CD4-positive, alpha-beta T cell (primary cell): Measurements from ENCODE around the gene MAP2K3. TPM values are rescaled to one million over a fixed set of nuclear protein-coding genes. Genes with fewer than 3 reads are reported as not detected.

Source experiments
- ATAC-seq: fragments of 200-7000 bp; cut with Tn5 transposase; one replicate; pipeline ENCODE4 v1.10.0; 2022; ENCODE audit warnings: mild to moderate bottlenecking; ENCODE audit not compliant: poor library complexity
- CTCF ChIA-PET: fragments of 350-600 bp; sonication (Branson Sonifier 250); formaldehyde crosslinking; loops from one replicate; lab custom pipeline; 2021; ENCODE audit warnings: antibody characterized with exemption, inconsistent platforms; lab: Charles Lee
- POLR2A ChIA-PET: fragments of 350-600 bp; sonication (Branson Sonifier 250); formaldehyde crosslinking; loops from one replicate; lab custom pipeline; 2021; ENCODE audit warnings: antibody characterized with exemption, inconsistent platforms; lab: Charles Lee
- DNase-seq, 14 experiments: peaks; one replicate each; pipeline ENCODE4 v3.0.0-alpha.2; 2013 to 2020; ENCODE audit warnings: mixed read lengths in 2 of 14
- H3K27ac ChIP-seq, 2 donors: one replicate each; pipeline versions ENCODE4 v1.5.1 to v1.7.0; 2013; ENCODE audit warnings: low read length in 2 of 2, low read depth in 1 of 2, mild to moderate bottlenecking in 1 of 2
- H3K27me3 ChIP-seq, 2 experiments: 1 replicate in 1 of 2; 2 replicates in 1 of 2; pipeline versions ENCODE4 v1.6.1 to v1.7.0; 2013; ENCODE audit warnings: low read length in 2 of 2, control low read depth in 1 of 2, mild to moderate bottlenecking in 1 of 2, moderate library complexity in 1 of 2; ENCODE audit not compliant: insufficient read depth in 2 of 2, control insufficient read depth in 1 of 2
- H3K36me3 ChIP-seq: one replicate; pipeline ENCODE4 v1.6.1; 2013; ENCODE audit warnings: low read length, control low read depth; ENCODE audit not compliant: insufficient read depth
- H3K4me1 ChIP-seq: one replicate; pipeline ENCODE4 v1.6.1; 2013; ENCODE audit warnings: low read length, control low read depth; ENCODE audit not compliant: insufficient read depth
- H3K4me3 ChIP-seq: one replicate; pipeline ENCODE4 v1.5.1; 2013; ENCODE audit warnings: mild to moderate bottlenecking, low read length, moderate library complexity
- H3K9me3 ChIP-seq, 2 experiments: 1 replicate in 1 of 2; 2 replicates in 1 of 2; pipeline versions ENCODE4 v1.6.1 to v1.7.0; 2013; ENCODE audit warnings: low read length in 2 of 2, mild to moderate bottlenecking in 2 of 2, control low read depth in 1 of 2, moderate library complexity in 1 of 2; ENCODE audit not compliant: control insufficient read depth in 1 of 2, insufficient read depth in 1 of 2
- H3K27ac Mint-ChIP-seq: one replicate; pipeline ENCODE4 v1.8.0; 2020; ENCODE audit warnings: mixed read lengths
- H3K27me3 Mint-ChIP-seq: one replicate; pipeline ENCODE4 v1.8.0; 2021; ENCODE audit warnings: mixed read lengths
- H3K36me3 Mint-ChIP-seq: one replicate; pipeline ENCODE4 v1.8.0; 2021; ENCODE audit warnings: low read depth, mixed read lengths
- H3K4me1 Mint-ChIP-seq: one replicate; pipeline ENCODE4 v1.8.0; 2021; ENCODE audit warnings: low read depth, mixed read lengths
- H3K4me3 Mint-ChIP-seq: one replicate; pipeline ENCODE4 v1.8.0; 2020; ENCODE audit warnings: mild to moderate bottlenecking, mixed read lengths
- H3K9me3 Mint-ChIP-seq: one replicate; pipeline ENCODE4 v1.8.0; 2020; ENCODE audit warnings: mixed read lengths
- CTCF ChIP-seq: fragments of 200-600 bp; IDR thresholded peaks from one replicate; pipeline ENCODE4 v1.8.0; 2022; ENCODE audit warnings: antibody characterized with exemption, mild to moderate bottlenecking
- intact Hi-C, 2 experiments: fragments of 100-400 bp; cut with DNase I in 1 of 2; cut with micrococcal nuclease in 1 of 2; formaldehyde crosslinking; loops; one replicate each; pipeline versions ENCODE4 v1.15.1 to v1.9.0; 2023 to 2025; cut with DNase I, micrococcal nuclease
- total RNA-seq, 174 experiments: library from RNA in 2 of 174; stranded (reverse) in 2 of 174; gene quantifications; one replicate each; pipeline ENCODE4 v1.2.3 and lab custom pipeline; 2021 to 2026

Gene MAP2K3
- total RNA-seq, 2 experiments from 2014 or later: 36.8 to 38.5 TPM

DNA sequence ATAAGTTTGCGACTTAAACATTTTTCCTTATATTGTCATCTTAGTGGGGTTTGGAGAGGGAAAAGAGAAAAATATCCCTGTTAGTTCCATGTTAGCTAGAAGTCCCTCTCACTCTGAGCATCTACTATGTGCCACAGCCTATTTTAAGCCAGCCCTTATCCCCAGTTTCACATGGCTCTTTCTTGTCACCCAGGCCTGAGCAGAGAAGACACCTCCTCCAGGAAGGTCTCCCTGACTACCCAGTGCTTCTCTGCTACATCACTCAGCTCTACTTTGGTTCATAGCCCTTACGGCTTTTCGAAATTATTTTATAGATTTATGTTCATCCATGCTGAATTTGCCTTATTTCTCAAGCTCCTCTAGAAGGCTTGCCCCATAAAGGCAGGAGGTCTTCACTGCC is 7.2 kb upstream of the MAP2K3 start:
- DNase-seq (no peak), ATAC-seq (no peak)
- no peaks in the 10 kb centered on the region for H3K9me3 ChIP-seq
- H3K4me3 ChIP-seq: no peak overlapping the region
- ChIA-PET CTCF (interaction anchor here (1.2 to 2.7 kb wide), 4 partner anchors 151 to 236 kb away, joined by 3 to 12 read pairs (median 4); partner anchors contain the start of gene DHRS7B), POLR2A (interaction anchor here (1.5 to 5.4 kb wide), 7 partner anchors 8 to 234 kb away, joined by 3 to 36 read pairs (median 7); partner anchors contain the start of genes DHRS7B, NATD1 and USP22)
- H3K4me1 ChIP-seq: peaks cover 54% of the 10 kb centered on the region
- TF ChIP-seq CTCF: no peak
- Mint-ChIP-seq H3K9me3 (no peaks in the 10 kb centered on the region), H3K27me3 (no peaks in the 10 kb centered on the region), H3K4me3 (peak overlapping the region; percentile 58), H3K36me3 (no peaks in the 10 kb centered on the region), H3K4me1 (peaks cover 48% of the 10 kb centered on the region), H3K27ac (peak overlapping the region; percentile 39)
- intact Hi-C loops: loop anchor here in 1 of 2 experiments (5.0 kb wide), 1 partner anchor 65 kb away; the partner anchor contains the start of gene TMEM11
- H3K27ac ChIP-seq: no peak overlapping the region
- H3K36me3 ChIP-seq: no peaks in the 10 kb centered on the region
- H3K27me3 ChIP-seq: no peaks in the 10 kb centered on the region

- peaks cover 64% of the 10 kb centered on the region for H3K4me1 ChIP-seq
- TF ChIP-seq CTCF: no peak
- peak overlapping the region; percentile 83 for H3K27ac Mint-ChIP-seq
- H3K36me3 ChIP-seq: no peaks in the 10 kb centered on the region
- H3K27ac ChIP-seq: peak overlapping the region; percentile 39 to 58
- peaks cover 55% of the 10 kb centered on the region for H3K4me1 Mint-ChIP-seq
- H3K27me3 ChIP-seq: no peaks in the 10 kb centered on the region
- H3K4me3 Mint-ChIP-seq: peak overlapping the region; percentile 64
- H3K4me3 ChIP-seq: no peak overlapping the region
- H3K9me3 Mint-ChIP-seq: no peaks in the 10 kb centered on the region
- peak; percentile 50 for ATAC-seq
- POLR2A ChIA-PET: interaction anchor here (0.8 to 5.4 kb wide), 6 partner anchors 9 to 235 kb away, joined by 3 to 36 read pairs (median 3); partner anchors contain the start of genes DHRS7B and USP22
- H3K36me3 Mint-ChIP-seq: no peaks in the 10 kb centered on the region
- intact Hi-C loops: loop anchor here (1.0 to 5.0 kb wide), 4 partner anchors 10 to 160 kb away; partner anchors contain the start of genes DHRS7B (in 1 of the 2) and TMEM11 (in 1 of the 2)
- no peaks in the 10 kb centered on the region for H3K9me3 ChIP-seq
- CTCF ChIA-PET: interaction anchor here (0.6 to 2.9 kb wide), 8 partner anchors 10 to 234 kb away, joined by 3 to 28 read pairs (median 11); partner anchors contain the start of gene TMEM11
- no peaks in the 10 kb centered on the region for H3K27me3 Mint-ChIP-seq
- peak in 10 of 14 experiments; percentile 40 to 88 (median 64) for DNase-seq
Observed at GRCh38 chr17:21278450-21279197, 5.9 kb upstream of the MAP2K3 start.

- no peak overlapping the region for H3K4me3 ChIP-seq
- Mint-ChIP-seq H3K4me1 (peaks cover 55% of the 10 kb centered on the region), H3K27ac (peak overlapping the region; percentile 83), H3K4me3 (peak overlapping the region; percentile 64), H3K9me3 (no peaks in the 10 kb centered on the region), H3K27me3 (no peaks in the 10 kb centered on the region), H3K36me3 (no peaks in the 10 kb centered on the region)
- no peaks in the 10 kb centered on the region for H3K27me3 ChIP-seq
- peaks cover 68% of the 10 kb centered on the region for H3K4me1 ChIP-seq
- ATAC-seq (no peak), DNase-seq (no peak)
- ChIA-PET CTCF (interaction anchor here (1.2 to 2.9 kb wide), 13 partner anchors 9 to 234 kb away, joined by 3 to 28 read pairs (median 5); partner anchors contain the start of gene TMEM11), POLR2A (interaction anchor here (0.8 to 5.4 kb wide), 5 partner anchors 8 to 236 kb away, joined by 3 to 36 read pairs (median 3); partner anchors contain the start of gene USP22)
- intact Hi-C loops: loop anchor here (2.0 to 5.0 kb wide), 3 partner anchors 67 to 160 kb away; partner anchors contain the start of genes DHRS7B (in 1 of the 2) and TMEM11 (in 1 of the 2)
- no peak for TF ChIP-seq CTCF
- H3K36me3 ChIP-seq: no peaks in the 10 kb centered on the region
- H3K27ac ChIP-seq: peak overlapping the region in 1 of 2 donors; percentile 58
- H3K9me3 ChIP-seq: no peaks in the 10 kb centered on the region
Observed at GRCh38 chr17:21279198-21279535, 5.3 kb upstream of the MAP2K3 start.
